Neutrophil (primary cell): ENCODE results near the gene PRR3.

Experiments
- H3K27ac ChIP-seq: fragments of 200-600 bp; sonication (generic); 2 replicates; pipeline ENCODE4 v1.5.1; 2016; ENCODE audit warnings: mild to moderate bottlenecking, moderate library complexity
- H3K27me3 ChIP-seq: fragments of 200-600 bp; sonication (generic); 2 replicates; pipeline ENCODE4 v1.6.0; 2016; ENCODE audit warnings: mild to moderate bottlenecking
- H3K36me3 ChIP-seq: fragments of 200-600 bp; sonication (generic); 2 replicates; pipeline ENCODE4 v1.5.1; 2017
- H3K4me1 ChIP-seq, 2 experiments: fragments of 200-600 bp in 1 of 2; sonication (generic) in 1 of 2; 1 replicate in 1 of 2; 2 replicates in 1 of 2; pipeline versions ENCODE4 v1.5.1 to v1.6.1; 2013 to 2016; ENCODE audit warnings: low read depth in 1 of 2, low read length in 1 of 2, mild to moderate bottlenecking in 1 of 2, moderate library complexity in 1 of 2; ENCODE audit not compliant: control insufficient read depth in 1 of 2, insufficient read depth in 1 of 2
- H3K4me3 ChIP-seq, 2 experiments: fragments of 200-600 bp in 1 of 2; sonication (generic) in 1 of 2; 1 replicate in 1 of 2; 2 replicates in 1 of 2; pipeline ENCODE4 v1.5.1; 2013 to 2016; ENCODE audit warnings: low read depth in 1 of 2, low read length in 1 of 2, mild to moderate bottlenecking in 1 of 2, moderate library complexity in 1 of 2
- H3K9me3 ChIP-seq: fragments of 200-600 bp; sonication (generic); 2 replicates; pipeline ENCODE4 v1.5.1; 2016
- TF ChIP-seq, protein P1 (sequence below): fragments of 200-600 bp; sonication (generic); IDR thresholded peaks from 2 replicates; pipeline ENCODE4 v1.5.1; 2016; ENCODE audit warnings: antibody characterized with exemption

PRR3 gene

DNA sequence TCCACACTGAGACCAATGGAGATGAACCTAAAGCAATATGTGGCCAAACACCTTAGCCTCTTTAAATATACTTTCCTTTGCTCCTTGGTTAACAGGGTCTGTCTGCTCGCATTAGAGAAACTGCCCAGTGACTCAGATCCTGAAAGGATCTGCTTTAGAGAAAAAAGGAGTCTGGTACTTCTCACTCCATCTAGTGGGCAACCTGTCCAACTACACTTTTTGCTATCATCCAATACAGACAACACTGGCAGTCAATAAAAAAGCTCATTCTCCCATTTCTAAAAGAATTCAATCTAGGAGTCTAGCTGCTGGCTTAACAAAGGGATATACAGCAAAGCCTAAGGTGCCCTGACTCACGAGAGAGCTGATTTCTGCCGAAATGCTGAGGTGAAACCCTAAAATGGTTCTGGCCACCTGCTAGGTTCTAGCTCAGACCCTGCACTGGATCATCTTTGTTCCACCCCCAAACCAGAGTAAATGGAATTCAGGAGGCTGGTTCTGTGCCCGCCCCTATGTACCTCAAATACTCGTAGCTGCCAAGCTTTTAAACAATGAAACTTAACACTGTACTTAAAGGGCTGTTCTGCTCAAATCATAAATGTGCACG is 12.3 kb upstream of the PRR3 start:
- Histone ChIP-seq H3K4me3 (no peak overlapping the region), H3K36me3 (no peaks in the 10 kb centered on the region), H3K9me3 (no peaks in the 10 kb centered on the region), H3K4me1 (peaks cover 21 to 27% of the 10 kb centered on the region in 2 experiments), H3K27me3 (peaks cover 38% of the 10 kb centered on the region), H3K27ac (no peak overlapping the region)
- TF ChIP-seq, protein P1, sequence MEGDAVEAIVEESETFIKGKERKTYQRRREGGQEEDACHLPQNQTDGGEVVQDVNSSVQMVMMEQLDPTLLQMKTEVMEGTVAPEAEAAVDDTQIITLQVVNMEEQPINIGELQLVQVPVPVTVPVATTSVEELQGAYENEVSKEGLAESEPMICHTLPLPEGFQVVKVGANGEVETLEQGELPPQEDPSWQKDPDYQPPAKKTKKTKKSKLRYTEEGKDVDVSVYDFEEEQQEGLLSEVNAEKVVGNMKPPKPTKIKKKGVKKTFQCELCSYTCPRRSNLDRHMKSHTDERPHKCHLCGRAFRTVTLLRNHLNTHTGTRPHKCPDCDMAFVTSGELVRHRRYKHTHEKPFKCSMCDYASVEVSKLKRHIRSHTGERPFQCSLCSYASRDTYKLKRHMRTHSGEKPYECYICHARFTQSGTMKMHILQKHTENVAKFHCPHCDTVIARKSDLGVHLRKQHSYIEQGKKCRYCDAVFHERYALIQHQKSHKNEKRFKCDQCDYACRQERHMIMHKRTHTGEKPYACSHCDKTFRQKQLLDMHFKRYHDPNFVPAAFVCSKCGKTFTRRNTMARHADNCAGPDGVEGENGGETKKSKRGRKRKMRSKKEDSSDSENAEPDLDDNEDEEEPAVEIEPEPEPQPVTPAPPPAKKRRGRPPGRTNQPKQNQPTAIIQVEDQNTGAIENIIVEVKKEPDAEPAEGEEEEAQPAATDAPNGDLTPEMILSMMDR = peak; percentile 76

DNA sequence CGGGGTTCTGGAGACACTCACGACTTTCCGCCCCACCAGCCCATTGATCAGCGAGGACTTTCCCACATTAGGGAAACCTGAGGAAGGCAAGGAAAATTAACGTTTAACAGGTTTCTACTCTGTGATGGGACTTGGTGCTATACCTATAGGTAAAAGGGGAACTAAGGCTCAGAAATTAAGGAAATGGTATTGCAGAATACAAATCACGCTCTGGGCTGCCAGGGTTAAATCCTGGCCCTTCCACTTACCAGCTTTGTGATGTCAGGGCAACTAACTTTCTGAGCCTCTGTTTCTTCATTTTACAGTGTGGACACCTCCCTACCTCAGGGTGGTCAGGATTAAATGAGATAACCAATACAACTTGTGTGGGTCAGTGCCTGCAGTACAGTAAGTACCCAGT is 9.6 kb upstream of the PRR3 start:
- Histone ChIP-seq H3K27ac (peak overlapping the region; percentile 51), H3K4me1 (peaks cover 10 to 11% of the 10 kb centered on the region in 2 experiments), H3K36me3 (peaks cover 10% of the 10 kb centered on the region), H3K27me3 (peaks cover 28% of the 10 kb centered on the region), H3K9me3 (no peaks in the 10 kb centered on the region), H3K4me3 (no peak overlapping the region)
- TF ChIP-seq, protein P1 = no peak

DNA sequence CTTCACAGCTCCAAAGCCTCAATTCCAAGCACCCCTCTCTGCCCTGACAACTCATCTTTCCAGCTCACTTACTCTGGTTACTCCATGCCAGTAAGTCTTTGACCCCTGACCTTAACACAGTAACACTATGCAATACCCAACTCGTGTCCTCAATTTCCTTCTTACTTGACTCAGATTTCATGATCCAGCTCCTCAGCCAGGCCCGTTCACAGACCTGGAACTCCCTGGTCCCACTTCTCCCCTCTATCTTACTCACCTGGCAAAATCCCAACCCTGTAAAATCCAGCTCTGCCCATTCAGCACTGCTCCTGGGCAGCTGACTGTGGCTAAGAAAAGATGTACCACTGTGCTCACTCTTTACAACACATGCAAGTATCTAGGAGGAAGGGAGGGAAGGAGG is 8.7 kb upstream of the PRR3 start:
- peaks cover 8 to 9% of the 10 kb centered on the region in 2 experiments for H3K4me1 ChIP-seq
- peaks cover 17% of the 10 kb centered on the region for H3K36me3 ChIP-seq
- H3K4me3 ChIP-seq = no peak overlapping the region
- H3K27ac ChIP-seq = no peak overlapping the region
- H3K27me3 ChIP-seq = peaks cover 19% of the 10 kb centered on the region
- H3K9me3 ChIP-seq = no peaks in the 10 kb centered on the region
- TF ChIP-seq, protein P1 = no peak

DNA sequence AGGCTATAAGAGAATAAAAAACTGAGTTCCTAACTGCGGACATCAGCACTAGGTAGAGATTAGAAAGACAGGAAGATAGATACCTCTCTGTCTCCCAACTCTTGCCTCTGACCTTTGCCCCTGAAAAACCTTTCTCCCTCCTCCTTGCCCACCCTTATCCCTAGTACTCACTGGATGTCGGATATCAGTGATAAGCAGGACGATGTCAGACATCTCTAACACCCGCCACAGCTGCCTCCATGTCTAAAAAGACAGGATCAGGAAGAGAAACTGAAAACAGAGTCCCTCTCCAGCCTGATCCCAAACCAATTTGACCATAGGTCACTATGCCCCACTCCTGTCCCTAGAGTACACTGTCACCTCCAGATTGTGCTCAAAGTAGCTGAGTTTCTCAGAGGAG is 2.7 kb upstream of the PRR3 start:
- no peak overlapping the region for H3K27ac ChIP-seq
- no peak overlapping the region for H3K4me3 ChIP-seq
- TF ChIP-seq, protein P1 = no peak

DNA sequence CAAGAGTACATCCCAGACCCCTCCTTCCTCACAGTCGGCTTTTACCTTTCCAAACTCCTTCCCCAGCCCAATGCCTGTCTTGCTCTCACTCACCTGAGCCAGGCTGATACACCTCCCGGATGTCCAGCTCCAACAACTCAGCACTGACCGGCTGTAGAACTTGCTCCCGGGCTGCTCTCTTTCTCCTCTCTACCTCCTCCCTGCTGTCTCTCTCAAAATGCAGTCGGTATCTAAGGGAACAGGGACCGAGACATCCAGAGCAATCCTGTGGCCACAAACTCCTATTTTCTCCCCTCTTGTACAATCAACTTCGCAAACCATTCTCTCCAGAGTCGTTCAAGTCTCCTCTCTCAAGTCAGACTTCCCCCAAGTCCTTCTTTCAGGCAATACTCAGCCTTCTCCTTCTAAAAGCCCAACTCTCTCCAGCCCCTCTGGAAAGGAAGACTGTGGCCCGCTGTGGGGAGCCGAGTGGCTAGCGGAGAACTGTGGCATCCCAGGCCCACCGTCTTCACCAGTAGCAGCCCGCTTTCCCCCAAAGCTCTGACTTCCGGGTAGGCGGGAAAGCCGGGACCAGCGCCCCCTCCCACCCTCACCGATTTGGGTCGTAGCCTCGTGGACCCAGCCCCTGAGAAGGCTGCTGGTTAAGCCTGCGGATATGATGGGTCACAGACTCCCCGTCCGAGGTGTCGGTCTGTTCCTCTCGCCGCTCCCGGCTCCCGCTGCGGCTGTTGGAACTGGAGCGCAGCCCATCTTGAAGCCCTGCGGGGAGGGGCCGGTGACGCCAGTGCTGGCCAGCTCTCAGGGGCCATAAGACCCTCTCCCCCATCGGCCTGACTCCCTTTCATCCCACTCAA is 1.9 kb upstream of the PRR3 start:
- H3K9me3 ChIP-seq = no peaks in the 10 kb centered on the region
- H3K36me3 ChIP-seq = peaks cover 17% of the 10 kb centered on the region
- peak overlapping the region; percentile 95 to 100 for H3K4me3 ChIP-seq
- peaks cover 6% of the 10 kb centered on the region for H3K27me3 ChIP-seq
- peaks cover 23% of the 10 kb centered on the region in 2 experiments for H3K4me1 ChIP-seq
- TF ChIP-seq, protein P1 = no peak
- H3K27ac ChIP-seq = peak overlapping the region; percentile 99

More for the DNA sequence above, 2.7 kb upstream of the PRR3 start:
- H3K36me3 ChIP-seq = peaks cover 17% of the 10 kb centered on the region
- H3K4me1 ChIP-seq = peaks cover 23% of the 10 kb centered on the region in 2 experiments
- H3K9me3 ChIP-seq = no peaks in the 10 kb centered on the region
- H3K27me3 ChIP-seq = peaks cover 6% of the 10 kb centered on the region
